DOHH2 (cell line): ENCODE data around the gene CPLX3.

Source experiments
- H3F3A ChIP-seq: fragments of 200-600 bp; sonication (generic), shearing (Covaris generic); 2 replicates; pipeline ENCODE4 v1.6.0; 2016; ENCODE audit warnings: antibody characterized with exemption, mild to moderate bottlenecking; ENCODE audit not compliant: control insufficient read depth, insufficient read depth
- H3K27ac ChIP-seq: fragments of 200-600 bp; sonication (generic); 2 replicates; pipeline ENCODE4 v1.5.1; 2014; ENCODE audit warnings: low read depth, mild to moderate bottlenecking, low read length, moderate library complexity
- H3K27me3 ChIP-seq: fragments of 200-600 bp; sonication (generic); 2 replicates; pipeline ENCODE4 v1.6.1; 2014; ENCODE audit warnings: mild to moderate bottlenecking, low read length, mixed read lengths; ENCODE audit not compliant: control insufficient read depth
- H3K36me3 ChIP-seq: fragments of 200-600 bp; sonication (generic); 2 replicates; pipeline ENCODE4 v1.6.1; 2014; ENCODE audit warnings: mild to moderate bottlenecking, low read length, moderate library complexity, mixed read lengths; ENCODE audit not compliant: control insufficient read depth
- H3K4me1 ChIP-seq: fragments of 200-600 bp; sonication (generic); 2 replicates; pipeline ENCODE4 v1.6.1; 2014; ENCODE audit warnings: mild to moderate bottlenecking, low read length, mixed read lengths; ENCODE audit not compliant: control insufficient read depth
- H3K4me2 ChIP-seq: fragments of 200-600 bp; sonication (generic); 2 replicates; pipeline ENCODE4 v1.6.0; 2014; ENCODE audit warnings: mild to moderate bottlenecking, low read length, moderate library complexity
- H3K4me3 ChIP-seq: fragments of 200-600 bp; sonication (generic); 2 replicates; pipeline ENCODE4 v1.5.1; 2014; ENCODE audit warnings: mild to moderate bottlenecking, low read length, mixed read lengths
- H3K79me2 ChIP-seq: fragments of 200-600 bp; sonication (generic); 2 replicates; pipeline ENCODE4 v1.6.1; 2014; ENCODE audit warnings: mild to moderate bottlenecking, low read length, mixed read lengths; ENCODE audit not compliant: control insufficient read depth
- H3K9me2 ChIP-seq: fragments of 200-600 bp; sonication (generic); replicated peaks from 2 replicates; pipeline ENCODE4 v1.6.1; 2014; ENCODE audit warnings: mild to moderate bottlenecking, low read length, mixed read lengths; ENCODE audit not compliant: control insufficient read depth
- H3K9me3 ChIP-seq: fragments of 200-600 bp; sonication (generic); 2 replicates; pipeline ENCODE4 v1.6.1; 2014; ENCODE audit warnings: antibody characterized with exemption, low read length, mixed read lengths; ENCODE audit not compliant: control insufficient read depth, insufficient read depth
- H4K20me1 ChIP-seq: fragments of 200-600 bp; sonication (generic); 2 replicates; pipeline ENCODE4 v1.6.0; 2014; ENCODE audit warnings: low read depth, mild to moderate bottlenecking, antibody characterized with exemption, low read length, moderate library complexity; ENCODE audit not compliant: control insufficient read depth, insufficient read depth
- EZH2phosphoT487 ChIP-seq: fragments of 200-600 bp; sonication (generic); IDR thresholded peaks from 2 replicates; pipeline ENCODE4 v1.6.1; 2017; ENCODE audit warnings: borderline replicate concordance, mild to moderate bottlenecking, antibody characterized with exemption, low read length, moderate library complexity, mixed read lengths
- TF ChIP-seq, protein P1 (sequence below): fragments of 200-600 bp; sonication (generic); IDR thresholded peaks from one replicate; pipeline ENCODE4 v1.5.1; 2014; ENCODE audit warnings: antibody characterized with exemption, mild to moderate bottlenecking, low read depth, low read length; ENCODE audit not compliant: poor library complexity, severe bottlenecking

CPLX3 gene

DNA sequence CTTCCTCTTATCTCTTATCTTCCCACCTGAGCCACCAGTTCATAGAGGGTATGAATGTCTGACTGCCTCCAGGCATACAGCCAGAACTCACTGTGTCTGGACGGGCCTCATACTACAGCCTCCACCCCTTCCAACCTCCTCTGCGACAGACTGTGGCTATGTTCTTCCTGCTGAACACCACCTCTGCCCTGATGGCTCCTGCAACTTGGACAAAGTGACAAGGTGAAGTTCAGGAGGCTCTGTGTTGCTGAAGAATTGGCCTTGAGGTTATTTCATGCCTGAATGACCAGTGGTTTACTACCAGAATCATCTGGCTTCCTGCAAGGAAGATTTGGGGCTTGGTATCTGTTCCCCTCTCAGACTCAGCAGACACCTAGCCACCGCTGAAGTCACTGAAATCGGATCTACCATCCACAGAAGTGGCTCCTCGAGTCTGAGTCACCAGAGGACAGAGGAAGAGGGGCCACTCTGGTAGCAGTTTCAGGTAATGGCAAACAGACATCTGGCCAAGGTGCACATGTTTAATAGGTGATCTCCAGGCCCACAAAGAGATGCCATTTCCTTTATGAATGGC lies 30.7 kb downstream of the CPLX3 start:
- Histone ChIP-seq H3K36me3 (peaks cover 27% of the 10 kb centered on the region), H3K4me2 (no peak overlapping the region), H3K27me3 (no peaks in the 10 kb centered on the region), H4K20me1 (0 out of 2 replicates have a peak, but pooled peaks cover 2% of the 10 kb centered on the region), H3K79me2 (peaks cover 40% of the 10 kb centered on the region), H3K9me2 (no peaks in the 10 kb centered on the region), H3K4me3 (no peak overlapping the region), H3K4me1 (peaks cover 38% of the 10 kb centered on the region), H3K27ac (no peak overlapping the region), H3F3A (no peaks in the 10 kb centered on the region), H3K9me3 (no peaks in the 10 kb centered on the region)
- no peak for TF ChIP-seq EZH2phosphoT487
- TF ChIP-seq, protein P1, sequence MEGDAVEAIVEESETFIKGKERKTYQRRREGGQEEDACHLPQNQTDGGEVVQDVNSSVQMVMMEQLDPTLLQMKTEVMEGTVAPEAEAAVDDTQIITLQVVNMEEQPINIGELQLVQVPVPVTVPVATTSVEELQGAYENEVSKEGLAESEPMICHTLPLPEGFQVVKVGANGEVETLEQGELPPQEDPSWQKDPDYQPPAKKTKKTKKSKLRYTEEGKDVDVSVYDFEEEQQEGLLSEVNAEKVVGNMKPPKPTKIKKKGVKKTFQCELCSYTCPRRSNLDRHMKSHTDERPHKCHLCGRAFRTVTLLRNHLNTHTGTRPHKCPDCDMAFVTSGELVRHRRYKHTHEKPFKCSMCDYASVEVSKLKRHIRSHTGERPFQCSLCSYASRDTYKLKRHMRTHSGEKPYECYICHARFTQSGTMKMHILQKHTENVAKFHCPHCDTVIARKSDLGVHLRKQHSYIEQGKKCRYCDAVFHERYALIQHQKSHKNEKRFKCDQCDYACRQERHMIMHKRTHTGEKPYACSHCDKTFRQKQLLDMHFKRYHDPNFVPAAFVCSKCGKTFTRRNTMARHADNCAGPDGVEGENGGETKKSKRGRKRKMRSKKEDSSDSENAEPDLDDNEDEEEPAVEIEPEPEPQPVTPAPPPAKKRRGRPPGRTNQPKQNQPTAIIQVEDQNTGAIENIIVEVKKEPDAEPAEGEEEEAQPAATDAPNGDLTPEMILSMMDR = no peak

DNA sequence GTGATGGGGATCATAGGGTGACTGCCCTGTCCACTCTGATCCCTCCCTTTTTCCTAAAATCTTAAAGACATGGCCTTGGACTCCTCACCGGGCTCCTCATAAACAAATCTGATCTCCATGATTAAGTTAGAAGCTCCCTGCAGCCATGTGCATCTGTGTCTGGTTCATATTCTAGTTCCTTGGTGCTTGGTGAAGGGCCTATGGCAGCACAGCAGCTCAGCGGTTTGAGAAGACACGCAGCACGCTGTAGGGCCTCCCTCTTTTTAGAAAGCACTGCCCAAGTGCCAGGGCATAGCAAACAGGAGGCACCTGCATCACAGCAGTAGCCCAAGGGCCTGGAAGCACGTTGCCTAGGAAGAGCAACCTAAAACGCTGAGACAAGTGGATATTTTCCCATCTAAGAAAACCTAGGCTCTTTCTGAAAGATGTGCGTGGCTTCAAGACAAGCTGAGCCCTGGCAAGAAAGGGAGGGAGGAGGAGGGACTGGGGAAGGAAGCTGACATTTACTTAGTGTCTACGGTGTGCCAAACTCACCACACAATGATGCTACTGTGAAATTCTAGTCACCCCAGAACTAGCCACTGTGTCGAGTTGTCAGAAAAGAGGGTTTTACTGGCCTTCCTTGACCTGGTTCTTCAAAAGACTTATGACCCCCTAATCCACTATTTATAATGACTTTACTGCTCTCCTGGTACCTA lies 31.4 kb downstream of the CPLX3 start:
- Histone ChIP-seq H3K4me3 (no peak overlapping the region), H3K9me3 (no peaks in the 10 kb centered on the region), H3K4me2 (no peak overlapping the region; the same call in 1 of the 2 replicates), H3K27ac (no peak overlapping the region), H3F3A (no peaks in the 10 kb centered on the region), H3K27me3 (no peaks in the 10 kb centered on the region), H3K4me1 (peaks cover 38% of the 10 kb centered on the region), H4K20me1 (0 out of 2 replicates have a peak, but pooled peaks cover 2% of the 10 kb centered on the region), H3K36me3 (peaks cover 21% of the 10 kb centered on the region), H3K79me2 (peaks cover 42% of the 10 kb centered on the region), H3K9me2 (no peaks in the 10 kb centered on the region)
- no peak for TF ChIP-seq EZH2phosphoT487
- TF ChIP-seq, protein P1 = no peak

DNA sequence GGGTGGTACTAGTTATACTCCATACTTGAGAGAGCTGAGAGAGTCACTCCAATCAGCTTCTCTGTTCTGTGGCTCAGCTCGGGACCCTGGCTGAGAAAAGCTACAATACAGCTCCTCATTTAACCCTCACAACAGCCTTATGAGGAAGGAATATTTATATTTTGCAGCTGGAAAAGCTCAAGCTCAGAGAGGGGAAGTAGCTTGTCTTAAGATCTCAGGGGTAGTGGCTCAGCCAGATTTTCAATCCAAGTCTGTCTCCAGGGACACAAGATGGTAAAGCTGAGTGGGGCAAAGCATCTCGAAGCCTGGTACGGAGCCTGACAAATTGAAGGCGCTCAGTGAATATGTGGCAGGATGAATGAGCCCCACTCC lies 31.9 kb downstream of the CPLX3 start:
- Histone ChIP-seq H3K4me1 (peaks cover 38% of the 10 kb centered on the region), H4K20me1 (0 out of 2 replicates have a peak, but pooled peaks cover 2% of the 10 kb centered on the region), H3K36me3 (peaks cover 16% of the 10 kb centered on the region), H3K79me2 (peaks cover 45% of the 10 kb centered on the region), H3K4me3 (no peak overlapping the region), H3F3A (no peaks in the 10 kb centered on the region), H3K9me2 (no peaks in the 10 kb centered on the region), H3K27me3 (no peaks in the 10 kb centered on the region), H3K9me3 (no peaks in the 10 kb centered on the region), H3K4me2 (no peak overlapping the region; the same call in 1 of the 2 replicates), H3K27ac (no peak overlapping the region)
- TF ChIP-seq, protein P1 = no peak
- TF ChIP-seq EZH2phosphoT487 = no peak
